Urinary bladder (tissue), 4 donors: ENCODE data around the gene RPS6KL1. TPM values are rescaled to one million over a fixed set of nuclear protein-coding genes. Genes with fewer than 3 reads are reported as not detected.

Experiments used
- DNase-seq: peaks from one replicate; pipeline ENCODE4 v3.0.0-alpha.2; 2015; ENCODE audit errors: extremely low spot score
- H3K27ac ChIP-seq: one replicate; pipeline ENCODE4 v1.5.1; 2013; ENCODE audit warnings: low read depth, mild to moderate bottlenecking, moderate library complexity
- H3K36me3 ChIP-seq: one replicate; pipeline ENCODE4 v1.6.1; 2013; ENCODE audit warnings: mild to moderate bottlenecking, moderate library complexity; ENCODE audit not compliant: insufficient read depth
- H3K4me1 ChIP-seq: one replicate; pipeline ENCODE4 v1.6.1; 2013; ENCODE audit warnings: mild to moderate bottlenecking, moderate library complexity; ENCODE audit not compliant: insufficient read depth
- H3K4me3 ChIP-seq: one replicate; pipeline ENCODE4 v1.5.1; 2013; ENCODE audit warnings: low read depth, low read length
- WGBS: extraction: QIAGEN DNeasy Blood & Tissue Kit; methylation state at CpG from one replicate; pipeline ENCODE4 v1.1.7; 2013; 5-methylcytosine and 5-hydroxymethylcytosine counted together
- polyA plus RNA-seq: library from polyadenylated mRNA; stranded (reverse); fragments of 200-250 nt; gene quantifications from one replicate; pipeline ENCODE4 v1.2.3, GENCODE V29; 2013
- total RNA-seq: library from RNA; depleted of rRNA; stranded (reverse); fragments of >200 nt; gene quantifications from one replicate; pipeline ENCODE4 v1.2.3, GENCODE V29; 2014
- donor health status: healthy with polysubstance abuse.
- donor health status: healthy.

Gene RPS6KL1
- 2.4 TPM for total RNA-seq
- polyA plus RNA-seq, result 3.7 TPM

DNA sequence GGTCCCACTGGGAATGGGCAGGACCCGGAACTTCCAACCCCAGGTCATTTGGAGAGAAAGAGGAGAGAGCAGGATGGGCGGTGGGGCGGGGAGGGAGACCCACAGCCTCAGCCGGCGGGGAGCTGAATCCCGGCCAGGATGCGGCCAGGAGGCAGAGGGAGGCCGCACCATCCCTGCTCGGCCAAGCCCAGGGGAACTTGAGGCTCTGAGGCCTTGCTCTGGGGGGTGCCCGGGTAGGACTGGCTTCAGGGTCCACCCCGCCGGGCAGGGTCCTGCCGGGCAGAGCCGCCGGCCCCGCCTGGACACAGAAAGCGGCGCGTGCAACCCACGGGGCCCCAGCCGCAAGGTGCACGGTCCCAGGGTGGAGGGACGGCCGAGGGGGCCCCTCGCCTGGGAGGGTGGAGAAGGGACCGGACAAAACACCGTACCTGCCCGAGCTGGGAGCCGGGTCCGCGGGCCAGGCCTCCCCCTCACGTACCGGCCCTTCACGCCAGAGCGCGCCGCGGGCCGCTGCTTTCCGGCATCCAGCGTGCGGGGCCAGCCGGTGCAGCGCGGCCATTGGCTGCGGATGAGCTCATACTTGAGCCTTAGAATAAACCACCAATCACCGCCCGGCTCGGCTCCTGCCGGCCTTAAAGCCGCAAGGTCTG lies at the start of gene RPS6KL1:
TSS of gene RPS6KL1 (minus strand) at position 509 of the 650 bp plus-strand sequence. CDS start 1,719 bp downstream, outside the sequence.
- peak within 1 kb of the TSS; percentile 23 for H3K4me3 ChIP-seq
- no peaks in the 10 kb centered on the region for H3K4me1 ChIP-seq
- WGBS, result 5% methylated on average over 51 of the region's 51 CpGs
- peak; percentile 45 for DNase-seq
- no peak within 1 kb of the TSS for H3K27ac ChIP-seq
- no peaks in the 10 kb centered on the region for H3K36me3 ChIP-seq

- H3K27ac ChIP-seq, result no peak overlapping the region
- 37% methylated on average over 1 of the region's 1 CpG for WGBS
- no peak for DNase-seq
- H3K4me3 ChIP-seq, result no peak overlapping the region
- no peaks in the 10 kb centered on the region for H3K36me3 ChIP-seq
- no peaks in the 10 kb centered on the region for H3K4me1 ChIP-seq
These were observed 45.8 kb upstream of the RPS6KL1 start for GRCh38 chr14:74968811-74969210.

GRCh38 chr14:74965486-74966153 lies 42.6 kb upstream of the RPS6KL1 start:
- H3K27ac ChIP-seq, result no peak overlapping the region
- no peak overlapping the region for H3K4me3 ChIP-seq
- DNase-seq, result no peak
- WGBS, result 72% methylated on average over 5 of the region's 5 CpGs
- no peaks in the 10 kb centered on the region for H3K36me3 ChIP-seq
- no peaks in the 10 kb centered on the region for H3K4me1 ChIP-seq

DNA sequence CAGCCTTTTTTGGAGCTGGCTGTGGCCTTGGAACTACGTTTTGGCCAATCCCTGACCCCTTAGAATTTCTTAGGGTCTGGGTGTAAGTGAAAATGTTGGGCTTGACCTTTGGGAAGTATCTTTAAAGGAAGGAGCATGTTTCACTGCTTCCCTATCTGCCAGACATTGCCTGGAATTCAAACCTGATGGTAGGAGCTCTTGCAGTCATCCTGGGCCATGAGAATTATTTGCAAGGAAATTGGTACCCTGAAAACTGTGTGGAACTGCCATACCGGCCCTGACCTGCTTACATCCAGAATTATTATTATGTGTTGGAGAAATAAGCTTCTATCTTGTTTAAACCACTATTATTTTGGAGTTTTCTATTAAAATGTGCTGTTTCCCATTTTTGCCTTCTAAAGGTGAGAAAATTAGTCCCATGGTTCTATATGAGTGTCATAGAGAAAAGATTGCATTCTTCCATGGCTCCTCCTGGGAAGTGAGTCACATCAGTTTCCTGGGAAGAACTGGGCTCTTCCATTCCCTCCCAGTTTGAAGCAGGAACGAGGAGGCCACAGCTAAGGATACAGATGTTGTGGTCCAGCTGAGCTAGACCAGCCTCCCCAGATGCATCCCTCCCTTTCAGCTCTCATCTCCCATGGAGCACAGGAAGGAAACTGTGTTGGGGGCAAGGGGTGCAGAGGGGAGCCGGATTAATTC lies 41.9 kb upstream of the RPS6KL1 start:
- H3K4me3 ChIP-seq, result no peak overlapping the region
- H3K4me1 ChIP-seq, result no peaks in the 10 kb centered on the region
- H3K36me3 ChIP-seq, result no peaks in the 10 kb centered on the region
- DNase-seq, result no peak
- WGBS, result 59% methylated on average over 4 of the region's 4 CpGs
- no peak overlapping the region for H3K27ac ChIP-seq

GRCh38 chr14:74963705-74964271 lies 40.7 kb upstream of the RPS6KL1 start:
- whole genome bisulfite sequencing, result 44% methylated on average over 9 of the region's 9 CpGs
- no peak overlapping the region for H3K27ac ChIP-seq
- H3K36me3 ChIP-seq, result no peaks in the 10 kb centered on the region
- no peaks in the 10 kb centered on the region for H3K4me1 ChIP-seq
- DNase-seq, result no peak
- no peak overlapping the region for H3K4me3 ChIP-seq

DNA sequence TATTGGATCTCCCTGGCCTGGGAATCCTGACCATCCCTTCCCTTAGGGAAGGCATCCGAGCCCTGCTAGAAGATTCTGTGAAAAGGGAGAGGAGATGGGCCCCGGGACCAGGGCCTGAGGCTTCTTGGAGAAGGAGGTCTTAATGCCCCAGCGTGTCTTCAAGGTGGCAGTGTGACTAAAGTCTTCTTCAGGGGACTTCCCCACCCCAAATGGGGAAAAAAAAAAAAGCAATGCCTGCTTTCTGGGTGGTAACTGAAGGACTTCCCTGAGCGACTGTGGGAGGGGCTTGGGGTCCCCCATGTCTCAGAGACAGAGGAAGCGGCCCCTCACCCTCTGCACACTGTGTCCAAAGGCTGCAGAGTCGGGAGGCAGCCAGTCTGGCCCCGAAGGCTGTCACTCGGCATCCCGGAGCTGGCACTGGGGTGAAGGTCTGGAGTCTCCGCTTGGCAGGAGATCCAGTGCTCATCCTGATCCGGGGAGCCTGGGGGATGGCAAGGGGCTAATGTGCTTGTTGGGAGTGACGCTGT lies 40.2 kb upstream of the RPS6KL1 start:
- no peak for DNase-seq
- H3K36me3 ChIP-seq, result no peaks in the 10 kb centered on the region
- H3K27ac ChIP-seq, result no peak overlapping the region
- H3K4me3 ChIP-seq, result no peak overlapping the region
- no peaks in the 10 kb centered on the region for H3K4me1 ChIP-seq
- 56% methylated on average over 12 of the region's 12 CpGs for WGBS

- no peak overlapping the region for H3K4me3 ChIP-seq
- H3K4me1 ChIP-seq, result no peaks in the 10 kb centered on the region
- H3K27ac ChIP-seq, result no peak overlapping the region
- WGBS, result 81% methylated on average over 8 of the region's 8 CpGs
- H3K36me3 ChIP-seq, result no peaks in the 10 kb centered on the region
- DNase-seq, result no peak
These were observed 39.4 kb upstream of the RPS6KL1 start for GRCh38 chr14:74962493-74962892.

GRCh38 chr14:74962046-74962445 lies 39.0 kb upstream of the RPS6KL1 start:
- no peak for DNase-seq
- Histone ChIP-seq H3K4me3 (no peak overlapping the region), H3K36me3 (no peaks in the 10 kb centered on the region), H3K4me1 (no peaks in the 10 kb centered on the region), H3K27ac (no peak overlapping the region)
- WGBS, result 66% methylated on average over 11 of the region's 11 CpGs

DNA sequence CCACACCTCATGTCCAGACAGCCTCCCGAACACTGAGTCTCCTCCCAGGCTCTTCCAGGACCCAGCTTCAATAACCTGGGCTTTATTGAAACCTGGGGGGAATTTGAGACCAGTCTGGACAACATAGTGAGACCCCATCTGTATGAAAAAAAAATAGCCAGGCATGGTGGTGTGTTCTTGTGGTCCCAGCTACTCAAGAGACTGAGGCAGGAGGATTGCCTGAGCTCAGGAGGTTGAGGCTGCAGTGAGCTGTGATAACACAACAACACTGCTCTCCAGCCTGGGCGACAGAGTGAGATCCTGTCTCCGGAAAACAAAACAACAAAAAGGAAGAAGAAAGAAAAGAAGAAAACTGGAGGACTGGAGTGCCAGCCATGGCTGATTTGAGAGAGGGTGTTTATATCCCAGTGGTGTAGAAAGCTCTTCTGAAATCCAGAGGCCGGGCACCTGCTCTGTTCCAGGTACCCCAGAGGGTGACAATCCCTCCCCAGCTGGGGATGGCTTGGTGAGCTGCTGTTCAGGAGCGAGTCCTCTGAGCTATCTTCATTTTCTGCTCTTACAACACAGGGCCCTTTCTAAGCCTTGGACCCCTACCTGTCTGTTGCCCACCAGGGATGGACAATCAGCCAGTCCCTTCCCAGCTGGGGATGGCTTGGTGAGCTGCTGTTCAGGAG lies 38.3 kb upstream of the RPS6KL1 start:
- Histone ChIP-seq H3K4me3 (no peak overlapping the region), H3K4me1 (no peaks in the 10 kb centered on the region), H3K36me3 (no peaks in the 10 kb centered on the region), H3K27ac (no peak overlapping the region)
- no peak for DNase-seq
- 79% methylated on average over 5 of the region's 5 CpGs for WGBS

DNA sequence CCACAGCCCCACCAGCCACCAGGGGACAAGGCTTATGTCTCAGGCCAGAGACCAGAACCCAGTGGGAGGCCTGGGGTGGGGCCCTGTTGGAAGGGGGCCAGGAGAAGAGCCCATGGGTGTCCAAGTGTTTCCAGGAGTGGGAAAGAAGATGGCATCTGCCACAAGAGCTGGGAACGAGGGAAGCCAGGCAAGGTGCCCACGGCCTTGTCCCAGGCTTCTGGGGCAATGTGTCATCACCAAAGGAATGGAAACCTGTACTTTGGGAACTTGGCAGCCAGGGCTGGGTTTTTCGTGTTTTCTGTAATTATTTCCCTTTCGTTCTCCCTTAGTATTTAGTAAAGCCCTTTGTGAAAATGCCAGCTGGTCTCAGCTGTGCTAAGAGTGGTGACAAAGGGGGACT lies 37.7 kb upstream of the RPS6KL1 start:
- no peak overlapping the region for H3K27ac ChIP-seq
- H3K4me1 ChIP-seq, result no peaks in the 10 kb centered on the region
- WGBS, result 81% methylated on average over 4 of the region's 4 CpGs
- no peak overlapping the region for H3K4me3 ChIP-seq
- DNase-seq, result no peak
- H3K36me3 ChIP-seq, result no peaks in the 10 kb centered on the region

DNA sequence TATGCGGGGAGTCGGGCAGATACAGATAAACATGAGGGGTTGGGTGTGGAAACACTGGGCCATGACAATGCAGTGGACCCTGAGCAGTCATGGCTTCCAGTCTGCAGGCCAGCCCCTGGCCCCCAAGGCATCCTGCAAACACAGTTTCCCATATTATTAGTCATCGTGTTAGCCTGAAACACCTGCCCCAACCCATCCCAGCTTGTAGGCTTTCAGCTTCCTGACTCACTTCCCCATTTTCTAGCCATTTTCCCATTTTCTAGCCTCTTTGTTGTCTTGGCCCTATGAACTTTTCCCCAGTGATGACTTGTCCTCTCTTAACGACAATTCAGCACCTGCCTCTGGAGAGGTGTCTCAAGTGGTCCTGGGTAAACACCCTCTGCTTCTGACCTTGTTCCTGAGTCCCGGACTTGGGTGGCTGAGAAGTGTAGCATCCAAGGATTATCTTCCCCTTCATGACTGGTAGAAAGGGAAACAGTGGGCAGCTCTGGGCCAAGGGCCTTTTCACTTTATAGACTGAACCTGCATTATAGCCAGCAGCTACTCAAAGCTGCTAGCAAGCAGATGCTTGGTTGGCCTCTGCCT lies 36.6 kb upstream of the RPS6KL1 start:
- no peak for DNase-seq
- Histone ChIP-seq H3K36me3 (no peaks in the 10 kb centered on the region), H3K4me3 (no peak overlapping the region), H3K4me1 (no peaks in the 10 kb centered on the region), H3K27ac (no peak overlapping the region)
- 88% methylated on average over 5 of the region's 5 CpGs for WGBS

- H3K27ac ChIP-seq, result no peak overlapping the region
- H3K36me3 ChIP-seq, result no peaks in the 10 kb centered on the region
- DNase-seq, result no peak
- 84% methylated on average over 24 of the region's 24 CpGs for WGBS
- no peak overlapping the region for H3K4me3 ChIP-seq
- H3K4me1 ChIP-seq, result no peaks in the 10 kb centered on the region
These were observed 33.4 kb upstream of the RPS6KL1 start for GRCh38 chr14:74956280-74957072.
